Measurements from ENCODE around the gene NBEAL1.

DNA sequence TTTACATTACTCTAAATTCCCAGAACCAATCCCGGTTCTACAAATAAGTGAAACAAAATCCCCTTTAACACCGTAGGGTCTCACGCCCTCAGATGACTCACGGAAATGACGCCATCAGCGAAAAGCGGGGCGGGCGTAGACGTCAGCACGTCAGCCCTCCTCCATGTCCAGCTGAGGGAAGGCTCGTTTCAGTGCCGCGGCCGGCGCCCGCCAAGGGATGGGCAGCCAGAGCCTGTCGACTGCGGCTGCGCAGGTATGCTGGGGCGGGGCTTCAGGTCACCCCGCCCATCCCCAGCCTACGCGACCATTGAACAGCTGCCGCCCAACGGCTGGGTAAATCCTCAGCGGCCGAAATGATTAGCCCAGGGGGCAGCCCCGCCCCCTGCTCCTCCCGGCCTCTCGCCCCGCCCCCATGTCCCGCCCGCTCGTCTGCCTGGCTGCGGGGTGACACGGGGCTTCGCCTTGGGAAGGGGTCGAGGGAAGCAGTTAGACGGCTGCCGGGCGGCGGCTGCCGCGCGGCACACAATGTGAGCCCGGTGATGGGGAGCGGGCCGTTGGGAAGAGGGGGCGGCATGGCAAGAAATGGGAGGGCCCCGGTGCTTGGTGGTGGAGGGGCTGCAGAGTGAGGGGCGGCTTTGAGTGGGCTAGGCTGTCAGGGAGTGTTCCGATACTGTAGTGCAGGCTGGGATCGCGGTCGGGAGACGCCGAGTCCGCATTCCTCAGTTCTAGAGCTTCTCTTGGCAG lies at the start of gene NBEAL1:
- no peak for TF ChIP-seq GATA2 (IDR thresholded peaks at IDR 0.05; ENCODE audit: low read depth, low read length)
- no peak for TF ChIP-seq GATA3 (IDR thresholded peaks at IDR 0.05; ENCODE audit: low read depth, low read length)

Data from SH-SY5Y (cell line).